IMR-90 (cell line): ENCODE measurements around the gene SEPHS1.

Experiments
- BHLHE40 ChIP-seq: fragments of 150-350 bp; IDR thresholded peaks from 2 replicates; pipeline ENCODE4 v1.6.1; 2016; ENCODE audit warnings: mild to moderate bottlenecking, low read depth, low read length
- CEBPB ChIP-seq: IDR thresholded peaks from 2 replicates; pipeline ENCODE4 v1.6.1; 2012; ENCODE audit warnings: low read depth, low read length, improper control_type of control experiment
- CHD1 ChIP-seq: IDR thresholded peaks from 2 replicates; pipeline ENCODE4 v1.6.1; 2012; ENCODE audit warnings: low read depth, low read length, improper control_type of control experiment
- MAFK ChIP-seq: IDR thresholded peaks from 2 replicates; pipeline ENCODE4 v1.6.1; 2012; ENCODE audit warnings: low read depth, low read length, improper control_type of control experiment
- MAZ ChIP-seq: IDR thresholded peaks from 2 replicates; pipeline ENCODE4 v1.6.1; 2012; ENCODE audit warnings: low read depth, mild to moderate bottlenecking, low read length, improper control_type of control experiment, moderate library complexity, borderline replicate concordance
- MXI1 ChIP-seq: IDR thresholded peaks from 2 replicates; pipeline ENCODE4 v1.6.1; 2012; ENCODE audit warnings: low read depth, mild to moderate bottlenecking, low read length, moderate library complexity, borderline replicate concordance
- NFE2L2 ChIP-seq: fragments of 150-350 bp; IDR thresholded peaks from 2 replicates; pipeline ENCODE4 v1.6.1; 2016; ENCODE audit warnings: low read depth, mild to moderate bottlenecking, low read length
- POLR2A ChIP-seq: IDR thresholded peaks from 2 replicates; pipeline ENCODE4 v1.6.1; 2012; ENCODE audit warnings: mild to moderate bottlenecking, low read depth, low read length
- RAD21 ChIP-seq: IDR thresholded peaks from 2 replicates; pipeline ENCODE4 v1.6.1; 2012; ENCODE audit warnings: low read length, improper control_type of control experiment
- RFX5 ChIP-seq: IDR thresholded peaks from 2 replicates; pipeline ENCODE4 v1.8.0; 2012; ENCODE audit warnings: low read depth, mild to moderate bottlenecking, low read length, moderate library complexity
- TF ChIP-seq, protein P1 (sequence below): conservative IDR thresholded peaks from 2 replicates; pipeline ENCODE4 v1.5.1; 2012; ENCODE audit warnings: mild to moderate bottlenecking, low read depth, low read length, improper control_type of control experiment
- TF ChIP-seq, protein P2 (sequence below): fragments of 150-350 bp; IDR thresholded peaks from 2 replicates; pipeline ENCODE4 v1.6.1; 2017; ENCODE audit warnings: mild to moderate bottlenecking, antibody characterized with exemption, low read length, low read depth
- TF ChIP-seq, protein P3 (sequence below): fragments of 150-350 bp; IDR thresholded peaks from 2 replicates; pipeline ENCODE4 v1.6.1; 2016; ENCODE audit warnings: low read depth, mild to moderate bottlenecking, low read length, moderate library complexity, borderline replicate concordance

DNA sequence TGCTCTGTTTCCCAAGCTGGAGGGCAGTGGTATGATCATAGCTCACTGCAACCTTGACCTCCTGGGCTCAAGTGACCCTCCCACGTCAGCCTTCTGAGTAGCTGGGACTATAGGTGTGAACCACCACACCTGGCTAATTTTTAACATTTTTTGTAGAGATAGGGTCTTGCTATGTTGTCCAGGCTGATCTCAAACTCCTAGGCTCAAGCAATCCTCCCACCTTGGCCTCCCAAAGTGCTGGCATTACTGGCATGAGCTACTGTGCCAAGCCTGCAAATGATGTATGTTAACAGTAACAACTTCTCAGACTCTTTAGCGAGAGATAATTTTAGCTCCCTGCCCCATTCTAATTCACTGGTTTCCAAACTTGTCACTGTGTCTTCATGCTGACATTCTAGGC, 27.7 kb upstream of the SEPHS1 start:
- TF ChIP-seq, protein P1, sequence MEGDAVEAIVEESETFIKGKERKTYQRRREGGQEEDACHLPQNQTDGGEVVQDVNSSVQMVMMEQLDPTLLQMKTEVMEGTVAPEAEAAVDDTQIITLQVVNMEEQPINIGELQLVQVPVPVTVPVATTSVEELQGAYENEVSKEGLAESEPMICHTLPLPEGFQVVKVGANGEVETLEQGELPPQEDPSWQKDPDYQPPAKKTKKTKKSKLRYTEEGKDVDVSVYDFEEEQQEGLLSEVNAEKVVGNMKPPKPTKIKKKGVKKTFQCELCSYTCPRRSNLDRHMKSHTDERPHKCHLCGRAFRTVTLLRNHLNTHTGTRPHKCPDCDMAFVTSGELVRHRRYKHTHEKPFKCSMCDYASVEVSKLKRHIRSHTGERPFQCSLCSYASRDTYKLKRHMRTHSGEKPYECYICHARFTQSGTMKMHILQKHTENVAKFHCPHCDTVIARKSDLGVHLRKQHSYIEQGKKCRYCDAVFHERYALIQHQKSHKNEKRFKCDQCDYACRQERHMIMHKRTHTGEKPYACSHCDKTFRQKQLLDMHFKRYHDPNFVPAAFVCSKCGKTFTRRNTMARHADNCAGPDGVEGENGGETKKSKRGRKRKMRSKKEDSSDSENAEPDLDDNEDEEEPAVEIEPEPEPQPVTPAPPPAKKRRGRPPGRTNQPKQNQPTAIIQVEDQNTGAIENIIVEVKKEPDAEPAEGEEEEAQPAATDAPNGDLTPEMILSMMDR, result no peak
- TF ChIP-seq POLR2A (no peak), MXI1 (no peak), RFX5 (no peak), RAD21 (no peak), BHLHE40 (no peak), MAFK (no peak), CEBPB (no peak), CHD1 (no peak), MAZ (no peak), NFE2L2 (no peak)
- TF ChIP-seq, protein P2, sequence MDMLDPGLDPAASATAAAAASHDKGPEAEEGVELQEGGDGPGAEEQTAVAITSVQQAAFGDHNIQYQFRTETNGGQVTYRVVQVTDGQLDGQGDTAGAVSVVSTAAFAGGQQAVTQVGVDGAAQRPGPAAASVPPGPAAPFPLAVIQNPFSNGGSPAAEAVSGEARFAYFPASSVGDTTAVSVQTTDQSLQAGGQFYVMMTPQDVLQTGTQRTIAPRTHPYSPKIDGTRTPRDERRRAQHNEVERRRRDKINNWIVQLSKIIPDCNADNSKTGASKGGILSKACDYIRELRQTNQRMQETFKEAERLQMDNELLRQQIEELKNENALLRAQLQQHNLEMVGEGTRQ, result no peak
- TF ChIP-seq, protein P3, sequence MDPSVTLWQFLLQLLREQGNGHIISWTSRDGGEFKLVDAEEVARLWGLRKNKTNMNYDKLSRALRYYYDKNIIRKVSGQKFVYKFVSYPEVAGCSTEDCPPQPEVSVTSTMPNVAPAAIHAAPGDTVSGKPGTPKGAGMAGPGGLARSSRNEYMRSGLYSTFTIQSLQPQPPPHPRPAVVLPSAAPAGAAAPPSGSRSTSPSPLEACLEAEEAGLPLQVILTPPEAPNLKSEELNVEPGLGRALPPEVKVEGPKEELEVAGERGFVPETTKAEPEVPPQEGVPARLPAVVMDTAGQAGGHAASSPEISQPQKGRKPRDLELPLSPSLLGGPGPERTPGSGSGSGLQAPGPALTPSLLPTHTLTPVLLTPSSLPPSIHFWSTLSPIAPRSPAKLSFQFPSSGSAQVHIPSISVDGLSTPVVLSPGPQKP, result no peak
